GM23338 (cell line): Measurements from ENCODE around the gene COMMD7. TPM values are rescaled to one million over a fixed set of nuclear protein-coding genes. Genes with fewer than 3 reads are reported as not detected.

Experiments used
- ATAC-seq: fragments of 200-7000 bp; cut with Tn5 transposase; 3 replicates; pipeline ENCODE4 v1.9.1; 2020
- DNase-seq: peaks from one replicate; pipeline ENCODE4 v3.0.0-alpha.2; 2015; ENCODE audit warnings: low spot score
- H2AFZ ChIP-seq: fragments of 200-600 bp; sonication (generic); 2 replicates; pipeline ENCODE4 v1.8.0; 2016; ENCODE audit warnings: antibody characterized with exemption, mild to moderate bottlenecking, moderate library complexity
- H3F3A ChIP-seq: fragments of 200-600 bp; sonication (generic); replicated peaks from 2 replicates; pipeline ENCODE4 v1.8.0; 2017; ENCODE audit warnings: antibody characterized with exemption, mixed run types, low read depth
- H3K27ac ChIP-seq: fragments of 200-600 bp; sonication (generic); 2 replicates; pipeline ENCODE4 v1.6.1; 2016; ENCODE audit warnings: low read depth
- H3K27me3 ChIP-seq: fragments of 200-600 bp; sonication (generic); 2 replicates; pipeline ENCODE4 v1.8.0; 2016; ENCODE audit warnings: mild to moderate bottlenecking, mixed run types, moderate library complexity; ENCODE audit not compliant: insufficient read depth
- H3K36me3 ChIP-seq: fragments of 200-600 bp; sonication (generic); 2 replicates; pipeline ENCODE4 v1.8.0; 2016; ENCODE audit warnings: mild to moderate bottlenecking; ENCODE audit not compliant: insufficient read depth
- H3K4me1 ChIP-seq: fragments of 200-600 bp; sonication (generic); 2 replicates; pipeline ENCODE4 v1.8.0; 2016; ENCODE audit warnings: mild to moderate bottlenecking, moderate library complexity; ENCODE audit not compliant: insufficient read depth
- H3K4me2 ChIP-seq: fragments of 200-600 bp; sonication (generic); 2 replicates; pipeline ENCODE4 v1.7.1; 2017; ENCODE audit warnings: mixed run types
- H3K4me3 ChIP-seq: fragments of 200-600 bp; sonication (generic); 2 replicates; pipeline ENCODE4 v1.6.1; 2016; ENCODE audit warnings: mixed run types
- H3K79me2 ChIP-seq: fragments of 200-600 bp; sonication (generic); replicated peaks from 2 replicates; pipeline ENCODE4 v1.8.0; 2017; ENCODE audit warnings: mild to moderate bottlenecking; ENCODE audit not compliant: insufficient read depth
- H3K9me2 ChIP-seq: fragments of 200-600 bp; sonication (generic); 2 replicates; pipeline ENCODE4 v1.8.0; 2017; ENCODE audit not compliant: insufficient read depth
- H4K20me1 ChIP-seq: fragments of 200-600 bp; sonication (generic); replicated peaks from 2 replicates; pipeline ENCODE4 v1.8.0; 2017; ENCODE audit warnings: mild to moderate bottlenecking; ENCODE audit not compliant: insufficient read depth
- H3K27ac Mint-ChIP-seq: 2 replicates; pipeline ENCODE4 v1.8.0; 2020; ENCODE audit warnings: inconsistent platforms, mild to moderate bottlenecking, moderate library complexity, mixed read lengths
- H3K27me3 Mint-ChIP-seq: 3 replicates; pipeline ENCODE4 v1.8.0; 2022; ENCODE audit warnings: low read depth, mild to moderate bottlenecking, moderate library complexity, mixed read lengths, inconsistent platforms; ENCODE audit not compliant: insufficient read depth, poor library complexity
- H3K36me3 Mint-ChIP-seq: 3 replicates; pipeline ENCODE4 v1.8.0; 2021; ENCODE audit warnings: low read depth, mild to moderate bottlenecking, inconsistent platforms, moderate library complexity, mixed read lengths
- H3K4me1 Mint-ChIP-seq: 3 replicates; pipeline ENCODE4 v1.8.0; 2020; ENCODE audit warnings: mild to moderate bottlenecking, inconsistent platforms, mixed read lengths
- H3K4me3 Mint-ChIP-seq: 3 replicates; pipeline ENCODE4 v1.8.0; 2021; ENCODE audit warnings: moderate library complexity, mild to moderate bottlenecking, inconsistent platforms, mixed read lengths
- H3K9me3 Mint-ChIP-seq: 3 replicates; pipeline ENCODE4 v1.8.0; 2020; ENCODE audit warnings: moderate library complexity, mild to moderate bottlenecking, inconsistent platforms, mixed read lengths
- CREB1 ChIP-seq: fragments of 250-450 bp; sonication (Bioruptor Pico); IDR thresholded peaks from 2 replicates; pipeline ENCODE4 v1.5.0; 2020; ENCODE audit warnings: low read depth, mild to moderate bottlenecking, moderate library complexity
- CTCF ChIP-seq, 2 experiments: fragments of 200-600 bp in 1 of 2; sonication (generic) in 1 of 2; conservative IDR thresholded peaks; 2 replicates each; pipeline versions ENCODE4 v1.5.1 to v1.6.1; 2016 to 2017; ENCODE audit warnings: antibody characterized with exemption in 2 of 2, low read depth in 2 of 2, mild to moderate bottlenecking in 2 of 2, moderate library complexity in 1 of 2
- ETS1 ChIP-seq: IDR thresholded peaks from 2 replicates; pipeline ENCODE4 v1.6.1; 2016; ENCODE audit warnings: antibody characterized with exemption
- NANOG ChIP-seq: IDR thresholded peaks from 2 replicates; pipeline ENCODE4 v1.6.1; 2016; ENCODE audit warnings: antibody characterized with exemption, borderline replicate concordance
- POLR2AphosphoS5 ChIP-seq: IDR thresholded peaks from 2 replicates; pipeline ENCODE4 v1.6.1; 2016; ENCODE audit warnings: antibody characterized with exemption, low read depth
- REST ChIP-seq: IDR thresholded peaks from one replicate; pipeline ENCODE4 v1.6.1; 2018; ENCODE audit warnings: antibody characterized with exemption; ENCODE audit not compliant: unreplicated experiment
- ZNF114 ChIP-seq: fragments of 250-450 bp; sonication (Bioruptor Pico); IDR thresholded peaks from 2 replicates; pipeline ENCODE4 v1.5.0; 2020; ENCODE audit warnings: mild to moderate bottlenecking, moderate library complexity
- polyA plus RNA-seq: library from polyadenylated mRNA; unstranded; fragments of >200 nt; fragmentation: Nextera tagmentation; extraction: Ambion mirVana; gene quantifications from 2 replicates; pipeline ENCODE4 v1.2.1, GENCODE V29; 2016
- total RNA-seq: library from RNA; depleted of rRNA; stranded (reverse); fragments of >200 nt; shearing (Covaris generic); gene quantifications from 2 replicates; pipeline ENCODE4 v1.2.3, GENCODE V29; 2014

Gene COMMD7
- total and polyA plus RNA-seq, 2 experiments from 2014 or later = 67.3 to 86.4 TPM

DNA sequence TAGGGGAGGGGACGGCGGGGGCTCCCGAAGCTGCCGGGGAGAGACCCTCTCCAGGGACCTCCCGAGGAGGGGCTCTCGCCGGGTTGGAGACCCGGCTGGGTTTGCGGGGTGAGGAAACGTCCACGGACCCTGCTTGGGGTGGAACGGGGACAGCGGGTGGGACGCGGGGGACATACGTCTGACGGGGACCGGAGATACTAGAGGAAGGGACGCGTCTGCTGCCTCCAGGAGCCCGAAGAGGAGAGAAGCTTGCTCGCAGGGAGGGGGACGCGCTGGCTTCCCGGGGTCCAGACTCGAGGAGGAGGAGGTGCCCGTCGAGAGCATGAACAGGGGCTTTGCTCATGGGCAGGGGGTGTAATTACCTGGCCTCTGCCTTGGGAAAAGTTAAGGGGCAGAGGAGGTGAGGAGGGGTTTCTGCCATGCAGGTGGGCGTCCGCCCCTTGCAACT lies 19.5 kb upstream of the COMMD7 start (continued):
- TF ChIP-seq NANOG = no peak

- Mint-ChIP-seq H3K4me1 (peaks cover 32% of the 10 kb centered on the region), H3K4me3 (peak within 1 kb of the TSS; percentile 99), H3K27me3 (peaks cover 23% of the 10 kb centered on the region), H3K36me3 (peaks cover 44% of the 10 kb centered on the region), H3K9me3 (peaks cover 6% of the 10 kb centered on the region; the same call in 2 of the 3 replicates), H3K27ac (peak within 1 kb of the TSS; percentile 96)
- H3K9me2 ChIP-seq = no peaks in the 10 kb centered on the region
- TF ChIP-seq REST (peak; percentile 42), ETS1 (peak; percentile 21; the same call in 1 of the 2 replicates), ZNF114 (CRISPR knock-in tag) (no peak), CTCF (conservative IDR thresholded peaks at IDR 0.05; ENCODE audit: low read depth in 2 of 2) (peak in 1 of 2 experiments; percentile 56; a peak in 2 of 4 replicates), POLR2AphosphoS5 (peak; percentile 88), CREB1 (no peak)
- H3K4me3 ChIP-seq = peak within 1 kb of the TSS; percentile 91
- peaks cover 34% of the 10 kb centered on the region for H3F3A ChIP-seq
- peaks cover 34% of the 10 kb centered on the region for H3K36me3 ChIP-seq
- peaks cover 45% of the 10 kb centered on the region for H4K20me1 ChIP-seq
- peaks cover 99% of the 10 kb centered on the region for H3K79me2 ChIP-seq
- peaks cover 61% of the 10 kb centered on the region for H3K4me1 ChIP-seq
- no peaks in the 10 kb centered on the region for H3K27me3 ChIP-seq
- DNase-seq = peak; percentile 99
- no peak within 1 kb of the TSS for H2AFZ ChIP-seq
- peak within 1 kb of the TSS; percentile 90 for H3K27ac ChIP-seq
- peak; percentile 61 for ATAC-seq
- H3K4me2 ChIP-seq = peak within 1 kb of the TSS; percentile 97
Observed at GRCh38 chr20:32761831-32762753, 18.8 kb upstream of the COMMD7 start, which contains the start of gene DNMT3B. Gene DNMT3B, plus strand, starts transcription at chr20:32762385. Its CDS starts 17,939 bp downstream, at chr20:32780324.
